Neural cell (in vitro differentiated cells): ENCODE data around the gene RYR3.

ENCODE experiments used
- EP300 ChIP-seq: fragments of 450-650 bp; conservative IDR thresholded peaks from 2 replicates; pipeline ENCODE4 v1.6.1; 2014; ENCODE audit warnings: antibody characterized with exemption, mild to moderate bottlenecking, moderate library complexity; ENCODE audit not compliant: poor library complexity, severe bottlenecking
- TAF1 ChIP-seq: IDR thresholded peaks from 2 replicates; pipeline ENCODE4 v1.6.1; 2012; ENCODE audit warnings: low read depth
- TF ChIP-seq, protein P1 (sequence below): fragments of 450-650 bp; IDR thresholded peaks from 2 replicates; pipeline ENCODE4 v1.5.1; 2014; ENCODE audit warnings: antibody characterized with exemption, mild to moderate bottlenecking, moderate library complexity; ENCODE audit not compliant: poor library complexity, severe bottlenecking
- TF ChIP-seq, protein P2 (sequence below): IDR thresholded peaks from 2 replicates; pipeline ENCODE4 v1.6.1; 2012; ENCODE audit warnings: borderline replicate concordance

DNA sequence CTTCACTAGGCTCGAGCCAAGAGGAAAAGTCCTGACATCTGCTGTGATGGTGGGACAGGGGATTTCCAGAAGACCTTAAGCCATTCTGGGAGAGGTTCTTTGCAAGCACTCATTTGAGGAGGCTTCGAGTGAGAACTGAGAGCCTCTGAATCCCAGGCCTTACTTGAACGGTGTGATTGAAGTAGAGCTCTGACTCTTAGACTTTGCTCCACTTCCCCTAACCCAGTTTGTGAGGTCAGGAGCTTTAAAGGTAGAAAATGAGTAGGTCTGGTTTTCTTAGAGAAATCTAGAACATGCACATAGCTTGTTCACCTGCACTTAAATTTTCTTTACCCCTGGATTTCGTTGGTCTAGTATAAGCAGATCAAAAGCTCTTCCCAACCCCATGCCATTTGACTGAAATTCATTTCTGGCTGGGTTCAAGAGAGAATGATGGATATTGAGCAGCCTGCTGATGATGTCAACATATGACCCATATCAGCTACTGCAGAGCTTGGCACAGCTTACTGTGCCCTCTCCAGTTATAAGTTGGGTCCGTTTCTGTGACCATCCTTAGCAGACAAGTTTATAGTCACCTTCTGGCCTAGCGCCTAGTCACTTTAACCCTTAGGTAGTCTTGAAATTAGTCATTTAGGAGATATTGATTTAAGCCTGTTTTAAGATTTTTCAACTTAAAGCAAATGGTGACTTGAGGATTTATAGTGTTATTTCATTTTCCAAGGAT, 428.3 kb downstream of the RYR3 start:
- TF ChIP-seq, protein P1, sequence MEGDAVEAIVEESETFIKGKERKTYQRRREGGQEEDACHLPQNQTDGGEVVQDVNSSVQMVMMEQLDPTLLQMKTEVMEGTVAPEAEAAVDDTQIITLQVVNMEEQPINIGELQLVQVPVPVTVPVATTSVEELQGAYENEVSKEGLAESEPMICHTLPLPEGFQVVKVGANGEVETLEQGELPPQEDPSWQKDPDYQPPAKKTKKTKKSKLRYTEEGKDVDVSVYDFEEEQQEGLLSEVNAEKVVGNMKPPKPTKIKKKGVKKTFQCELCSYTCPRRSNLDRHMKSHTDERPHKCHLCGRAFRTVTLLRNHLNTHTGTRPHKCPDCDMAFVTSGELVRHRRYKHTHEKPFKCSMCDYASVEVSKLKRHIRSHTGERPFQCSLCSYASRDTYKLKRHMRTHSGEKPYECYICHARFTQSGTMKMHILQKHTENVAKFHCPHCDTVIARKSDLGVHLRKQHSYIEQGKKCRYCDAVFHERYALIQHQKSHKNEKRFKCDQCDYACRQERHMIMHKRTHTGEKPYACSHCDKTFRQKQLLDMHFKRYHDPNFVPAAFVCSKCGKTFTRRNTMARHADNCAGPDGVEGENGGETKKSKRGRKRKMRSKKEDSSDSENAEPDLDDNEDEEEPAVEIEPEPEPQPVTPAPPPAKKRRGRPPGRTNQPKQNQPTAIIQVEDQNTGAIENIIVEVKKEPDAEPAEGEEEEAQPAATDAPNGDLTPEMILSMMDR, result no peak
- TF ChIP-seq EP300 (no peak), TAF1 (no peak)
- TF ChIP-seq, protein P2, sequence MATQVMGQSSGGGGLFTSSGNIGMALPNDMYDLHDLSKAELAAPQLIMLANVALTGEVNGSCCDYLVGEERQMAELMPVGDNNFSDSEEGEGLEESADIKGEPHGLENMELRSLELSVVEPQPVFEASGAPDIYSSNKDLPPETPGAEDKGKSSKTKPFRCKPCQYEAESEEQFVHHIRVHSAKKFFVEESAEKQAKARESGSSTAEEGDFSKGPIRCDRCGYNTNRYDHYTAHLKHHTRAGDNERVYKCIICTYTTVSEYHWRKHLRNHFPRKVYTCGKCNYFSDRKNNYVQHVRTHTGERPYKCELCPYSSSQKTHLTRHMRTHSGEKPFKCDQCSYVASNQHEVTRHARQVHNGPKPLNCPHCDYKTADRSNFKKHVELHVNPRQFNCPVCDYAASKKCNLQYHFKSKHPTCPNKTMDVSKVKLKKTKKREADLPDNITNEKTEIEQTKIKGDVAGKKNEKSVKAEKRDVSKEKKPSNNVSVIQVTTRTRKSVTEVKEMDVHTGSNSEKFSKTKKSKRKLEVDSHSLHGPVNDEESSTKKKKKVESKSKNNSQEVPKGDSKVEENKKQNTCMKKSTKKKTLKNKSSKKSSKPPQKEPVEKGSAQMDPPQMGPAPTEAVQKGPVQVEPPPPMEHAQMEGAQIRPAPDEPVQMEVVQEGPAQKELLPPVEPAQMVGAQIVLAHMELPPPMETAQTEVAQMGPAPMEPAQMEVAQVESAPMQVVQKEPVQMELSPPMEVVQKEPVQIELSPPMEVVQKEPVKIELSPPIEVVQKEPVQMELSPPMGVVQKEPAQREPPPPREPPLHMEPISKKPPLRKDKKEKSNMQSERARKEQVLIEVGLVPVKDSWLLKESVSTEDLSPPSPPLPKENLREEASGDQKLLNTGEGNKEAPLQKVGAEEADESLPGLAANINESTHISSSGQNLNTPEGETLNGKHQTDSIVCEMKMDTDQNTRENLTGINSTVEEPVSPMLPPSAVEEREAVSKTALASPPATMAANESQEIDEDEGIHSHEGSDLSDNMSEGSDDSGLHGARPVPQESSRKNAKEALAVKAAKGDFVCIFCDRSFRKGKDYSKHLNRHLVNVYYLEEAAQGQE, result no peak
